Liver (tissue), 3 donors: ENCODE results near the gene F7.

ENCODE experiments used
- HNF4G ChIP-seq: IDR thresholded peaks from 2 replicates; pipeline ENCODE4 v1.6.1; 2016; ENCODE audit warnings: antibody characterized with exemption
- MAX ChIP-seq: IDR thresholded peaks from 2 replicates; pipeline ENCODE4 v1.6.1; 2016; ENCODE audit warnings: antibody characterized with exemption
- TF ChIP-seq, protein P1 (sequence below): fragments of 150-350 bp; IDR thresholded peaks from 2 replicates; pipeline ENCODE4 v1.5.1; 2017; ENCODE audit warnings: improper control_type of control experiment, low read depth, low read length; ENCODE audit not compliant: missing input control
- donor health status: healthy.
- donor health status: healthy.

- TF ChIP-seq MAX (no peak), HNF4G (no peak)
- TF ChIP-seq, protein P1, sequence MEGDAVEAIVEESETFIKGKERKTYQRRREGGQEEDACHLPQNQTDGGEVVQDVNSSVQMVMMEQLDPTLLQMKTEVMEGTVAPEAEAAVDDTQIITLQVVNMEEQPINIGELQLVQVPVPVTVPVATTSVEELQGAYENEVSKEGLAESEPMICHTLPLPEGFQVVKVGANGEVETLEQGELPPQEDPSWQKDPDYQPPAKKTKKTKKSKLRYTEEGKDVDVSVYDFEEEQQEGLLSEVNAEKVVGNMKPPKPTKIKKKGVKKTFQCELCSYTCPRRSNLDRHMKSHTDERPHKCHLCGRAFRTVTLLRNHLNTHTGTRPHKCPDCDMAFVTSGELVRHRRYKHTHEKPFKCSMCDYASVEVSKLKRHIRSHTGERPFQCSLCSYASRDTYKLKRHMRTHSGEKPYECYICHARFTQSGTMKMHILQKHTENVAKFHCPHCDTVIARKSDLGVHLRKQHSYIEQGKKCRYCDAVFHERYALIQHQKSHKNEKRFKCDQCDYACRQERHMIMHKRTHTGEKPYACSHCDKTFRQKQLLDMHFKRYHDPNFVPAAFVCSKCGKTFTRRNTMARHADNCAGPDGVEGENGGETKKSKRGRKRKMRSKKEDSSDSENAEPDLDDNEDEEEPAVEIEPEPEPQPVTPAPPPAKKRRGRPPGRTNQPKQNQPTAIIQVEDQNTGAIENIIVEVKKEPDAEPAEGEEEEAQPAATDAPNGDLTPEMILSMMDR = no peak
Observed at GRCh38 chr13:113148940-113149503, 43.4 kb downstream of the F7 start.
